Middle frontal gyrus (tissue), 1 donor: ENCODE measurements around the gene ABTB2.

ENCODE experiments used
- DNase-seq: peaks from one replicate; pipeline ENCODE4 v3.0.0-alpha.2; 2015; ENCODE audit warnings: low spot score; ENCODE audit errors: extremely low spot score

The ABTB2 gene

DNA sequence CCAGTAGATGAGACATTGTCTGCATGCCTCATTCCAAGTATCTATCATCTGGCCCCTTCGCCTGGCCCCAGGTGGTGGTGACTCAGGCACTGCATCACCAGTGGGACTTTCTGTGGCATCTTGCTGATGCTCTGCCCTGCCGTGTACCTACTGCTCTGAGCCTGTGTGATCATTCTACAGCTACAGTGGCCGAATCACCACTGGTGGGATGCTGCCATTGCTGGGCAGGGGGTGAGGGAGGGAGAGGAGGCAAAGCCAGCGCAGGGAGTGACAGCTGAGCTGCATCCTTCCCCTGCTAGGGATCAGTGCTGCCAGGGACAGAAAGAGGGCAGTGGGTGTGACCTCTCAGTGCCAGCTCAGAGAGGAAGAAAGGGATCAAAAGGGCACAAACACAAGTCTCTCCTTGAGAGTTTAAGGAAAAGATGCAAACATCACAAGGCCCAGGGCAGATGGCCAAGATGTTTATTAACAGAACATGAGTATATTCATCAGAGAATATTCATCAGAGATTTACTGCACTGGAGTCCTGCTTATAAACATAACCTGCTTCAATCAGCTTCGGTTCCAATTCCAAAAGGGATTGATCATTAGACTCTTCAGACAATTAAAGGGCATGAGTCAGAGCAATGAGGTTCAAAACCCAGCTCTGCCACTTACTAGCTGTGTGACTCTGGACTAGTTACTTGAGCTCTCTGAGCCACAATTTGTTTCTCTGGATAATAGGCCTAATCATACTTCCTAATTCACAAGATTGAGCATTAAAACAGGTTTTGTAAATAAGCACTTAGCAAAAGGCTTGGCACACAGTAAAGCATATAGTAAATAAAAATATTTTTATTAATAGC is 142.6 kb downstream of the ABTB2 start:
- no peak for DNase-seq

DNA sequence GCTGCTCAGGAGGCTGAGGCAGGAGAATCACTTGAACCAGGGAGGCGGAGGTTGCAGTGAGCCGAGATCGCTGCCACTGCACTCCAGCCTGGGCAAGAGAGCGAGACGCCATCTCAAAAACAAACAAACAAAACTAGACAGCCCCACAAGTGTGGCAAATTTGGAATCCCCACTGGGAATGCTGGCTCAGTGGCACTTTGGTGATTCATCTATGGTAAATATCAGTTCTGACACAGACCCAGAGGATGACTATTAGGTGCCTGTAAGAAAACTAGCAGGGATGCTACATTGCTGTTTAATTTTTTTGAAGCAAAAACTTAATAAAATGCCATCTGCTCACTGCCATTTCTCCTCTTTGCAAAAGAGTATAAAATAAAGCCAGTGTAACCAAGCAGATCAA is 144.4 kb downstream of the ABTB2 start:
- no peak for DNase-seq

DNA sequence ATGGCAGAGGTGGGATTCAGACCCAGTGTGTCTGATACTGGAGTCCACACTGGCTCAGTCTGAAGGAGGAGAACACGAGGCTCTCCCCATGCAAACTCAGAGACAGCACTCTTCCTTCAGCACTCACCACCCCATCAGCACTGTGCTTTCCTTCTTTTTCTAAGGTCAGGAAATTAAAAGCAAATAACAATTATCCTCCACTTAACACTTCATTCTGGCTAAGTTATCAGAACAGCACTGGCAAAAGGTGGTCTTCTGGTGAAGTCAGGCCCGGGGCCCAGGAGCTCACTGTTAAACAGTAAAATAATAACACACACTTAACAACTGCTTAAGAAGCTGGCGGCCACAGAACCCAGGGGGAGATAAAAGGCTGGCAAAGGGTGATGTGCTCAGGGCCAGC is 145.2 kb downstream of the ABTB2 start:
- DNase-seq, result no peak

DNA sequence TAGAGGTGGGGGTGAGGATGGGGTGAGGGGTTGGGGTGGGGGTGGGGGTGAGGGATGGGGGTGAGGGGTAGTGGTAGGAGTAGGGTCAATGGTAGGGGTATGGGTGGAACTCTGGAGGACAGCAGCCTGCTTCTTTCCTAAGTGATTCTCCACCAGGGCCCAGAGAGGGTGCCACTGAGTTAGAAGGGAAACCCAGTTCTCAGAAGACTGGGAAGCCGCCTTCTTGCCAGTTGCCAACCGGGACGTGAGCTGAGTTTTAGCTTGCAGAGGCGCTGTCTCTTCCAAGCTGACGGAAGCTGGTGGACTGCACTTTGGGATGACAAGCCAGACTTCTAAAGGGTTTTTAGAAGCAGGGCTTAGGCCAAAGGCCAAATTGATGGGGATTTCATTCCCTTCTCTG is 148.0 kb downstream of the ABTB2 start:
- no peak for DNase-seq

DNA sequence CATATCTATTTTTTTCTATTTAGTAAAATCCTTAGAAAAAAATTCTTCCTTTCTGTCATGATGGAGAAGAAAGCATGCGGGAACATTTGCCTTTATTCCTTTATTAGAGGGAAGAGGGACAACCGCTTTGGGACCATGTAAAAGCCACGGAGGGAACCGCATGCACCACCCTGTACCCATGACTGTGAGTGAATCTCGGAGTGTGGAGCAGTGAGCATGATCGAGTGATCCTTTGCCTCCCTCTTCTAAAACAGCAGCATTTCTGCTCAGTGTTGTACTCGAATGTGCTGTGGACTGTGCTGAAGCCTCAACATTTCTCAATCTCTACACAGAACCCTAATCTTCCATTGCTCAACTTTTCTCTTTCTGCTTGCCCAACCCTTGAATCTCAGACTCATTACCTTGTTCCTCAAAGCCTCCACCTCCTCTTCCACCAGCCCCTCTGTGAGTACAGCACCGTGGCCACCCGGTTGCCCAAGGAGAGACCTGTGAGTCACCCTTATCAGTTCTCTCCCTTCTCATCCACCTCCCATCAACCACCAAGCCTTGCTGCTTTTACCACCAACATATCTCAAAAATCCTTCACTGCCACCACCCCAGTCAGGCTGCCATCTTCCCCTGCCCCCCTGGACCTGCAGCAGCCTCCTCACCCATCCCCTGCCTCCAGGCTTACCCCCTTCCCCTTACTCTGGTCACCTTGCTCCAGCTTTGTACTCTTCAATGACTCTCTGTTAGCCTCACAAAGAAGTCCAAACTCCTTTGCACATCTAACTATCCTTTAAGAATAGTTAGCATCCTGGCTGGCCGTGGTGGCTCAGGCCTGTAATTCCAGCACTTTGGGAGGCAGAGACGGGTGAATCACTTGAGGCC is 149.3 kb downstream of the ABTB2 start:
- DNase-seq, result no peak

DNA sequence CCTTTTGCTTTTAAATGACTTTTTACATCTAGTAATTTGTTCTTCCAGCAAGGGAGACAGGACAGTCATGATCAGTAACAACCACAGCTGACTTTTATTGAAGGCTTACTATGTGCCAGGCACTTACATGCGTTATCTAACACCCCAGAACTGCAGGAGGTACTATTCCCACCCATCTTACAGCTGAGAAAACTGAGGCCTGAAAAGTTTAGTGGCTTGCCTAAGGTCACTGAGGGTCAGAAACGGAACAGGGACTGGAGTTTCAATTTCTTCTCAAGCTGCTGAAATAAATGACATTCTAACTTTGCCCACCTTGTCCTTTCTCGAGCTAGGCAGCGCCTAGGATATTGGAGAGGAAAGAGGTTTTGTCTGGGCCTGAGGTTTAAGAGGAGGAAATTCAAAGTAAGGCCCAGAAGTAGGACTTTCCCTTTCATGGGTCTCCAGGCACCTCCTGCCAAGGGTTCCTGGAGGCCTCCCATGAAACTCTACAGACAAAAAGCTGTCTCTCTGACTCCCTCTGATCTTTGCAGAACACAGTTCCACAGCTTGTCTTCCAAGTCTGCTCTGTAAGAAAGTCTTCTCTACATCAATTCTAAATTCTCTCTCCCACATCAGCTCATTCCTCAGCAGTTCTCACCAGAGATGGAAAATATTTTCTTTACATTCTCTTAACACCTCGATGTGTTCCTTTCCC is 150.2 kb downstream of the ABTB2 start:
- DNase-seq, result no peak

DNA sequence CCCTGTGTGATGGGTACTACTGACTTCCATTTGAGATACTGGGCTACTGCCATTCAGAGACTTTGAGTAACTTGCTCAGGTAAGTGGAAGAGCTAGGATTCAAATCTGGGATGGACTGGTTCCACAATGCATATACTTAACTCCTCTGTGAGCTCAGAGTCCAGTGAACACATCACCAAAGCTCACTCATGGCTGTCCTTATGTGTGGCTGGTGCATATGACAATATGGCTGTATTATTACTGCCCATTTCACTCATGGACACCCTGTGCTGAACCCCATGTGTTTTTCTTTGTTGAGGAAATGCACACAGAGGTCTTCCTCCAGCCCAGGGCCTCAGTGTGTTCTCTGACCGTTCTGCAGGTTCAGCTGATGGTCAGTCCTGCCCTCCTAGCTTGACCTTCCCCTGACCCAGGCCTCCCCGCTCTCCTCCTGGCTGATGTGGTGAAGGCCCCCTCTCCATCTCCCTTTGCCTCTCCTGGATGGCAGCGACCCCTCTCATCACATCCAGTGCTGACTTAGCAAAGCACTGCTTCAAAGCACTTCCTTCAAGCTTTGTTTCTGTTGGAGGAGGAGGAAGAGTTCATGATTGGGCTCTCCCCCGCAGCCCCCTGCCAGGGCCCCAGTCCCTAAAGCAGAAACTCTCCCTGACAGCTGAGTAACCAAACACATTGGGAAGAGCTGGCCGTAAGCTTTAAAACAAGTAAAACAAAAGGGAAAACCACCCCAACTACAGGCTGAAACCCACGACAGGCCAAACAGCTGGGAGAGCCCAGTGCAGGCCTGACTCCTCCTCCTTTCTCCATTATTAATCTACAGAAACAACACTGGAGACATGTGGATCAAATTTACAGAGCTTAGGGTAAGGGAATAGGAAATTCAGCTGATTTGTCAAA is 151.2 kb downstream of the ABTB2 start:
- DNase-seq, result no peak

DNA sequence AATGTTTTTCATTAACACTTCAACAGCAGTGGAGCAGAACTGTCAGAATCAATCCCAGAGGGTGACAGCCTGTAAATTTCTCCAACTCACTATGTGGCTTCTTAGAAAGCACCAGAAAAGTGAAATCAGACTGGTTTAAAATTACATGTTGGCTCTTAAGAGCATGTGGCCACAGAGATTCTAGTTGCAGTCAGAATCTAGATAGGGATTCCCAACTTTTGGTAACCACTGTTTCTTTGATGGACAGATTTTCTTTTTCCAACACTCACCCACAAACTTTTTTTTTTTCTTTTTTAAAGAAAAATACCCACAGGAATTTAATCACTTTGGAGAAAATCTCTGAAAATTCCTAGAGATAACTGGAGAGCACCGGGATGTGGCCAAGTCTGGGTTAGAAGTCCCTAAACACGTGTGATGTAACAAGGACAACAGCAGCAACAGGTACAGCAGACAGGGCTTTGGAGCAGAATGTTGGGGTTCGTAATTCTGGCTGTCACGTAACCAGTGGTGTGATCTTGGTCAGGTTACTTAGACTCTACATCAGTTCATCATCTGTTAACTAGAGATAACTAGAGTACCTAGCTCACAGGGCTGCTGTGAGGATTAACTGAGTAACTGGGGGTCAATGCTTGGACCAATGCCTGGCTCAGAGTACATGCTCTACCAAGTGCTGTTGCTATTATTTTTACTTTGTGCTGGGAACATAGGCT is 152.3 kb downstream of the ABTB2 start:
- DNase-seq, result no peak

DNA sequence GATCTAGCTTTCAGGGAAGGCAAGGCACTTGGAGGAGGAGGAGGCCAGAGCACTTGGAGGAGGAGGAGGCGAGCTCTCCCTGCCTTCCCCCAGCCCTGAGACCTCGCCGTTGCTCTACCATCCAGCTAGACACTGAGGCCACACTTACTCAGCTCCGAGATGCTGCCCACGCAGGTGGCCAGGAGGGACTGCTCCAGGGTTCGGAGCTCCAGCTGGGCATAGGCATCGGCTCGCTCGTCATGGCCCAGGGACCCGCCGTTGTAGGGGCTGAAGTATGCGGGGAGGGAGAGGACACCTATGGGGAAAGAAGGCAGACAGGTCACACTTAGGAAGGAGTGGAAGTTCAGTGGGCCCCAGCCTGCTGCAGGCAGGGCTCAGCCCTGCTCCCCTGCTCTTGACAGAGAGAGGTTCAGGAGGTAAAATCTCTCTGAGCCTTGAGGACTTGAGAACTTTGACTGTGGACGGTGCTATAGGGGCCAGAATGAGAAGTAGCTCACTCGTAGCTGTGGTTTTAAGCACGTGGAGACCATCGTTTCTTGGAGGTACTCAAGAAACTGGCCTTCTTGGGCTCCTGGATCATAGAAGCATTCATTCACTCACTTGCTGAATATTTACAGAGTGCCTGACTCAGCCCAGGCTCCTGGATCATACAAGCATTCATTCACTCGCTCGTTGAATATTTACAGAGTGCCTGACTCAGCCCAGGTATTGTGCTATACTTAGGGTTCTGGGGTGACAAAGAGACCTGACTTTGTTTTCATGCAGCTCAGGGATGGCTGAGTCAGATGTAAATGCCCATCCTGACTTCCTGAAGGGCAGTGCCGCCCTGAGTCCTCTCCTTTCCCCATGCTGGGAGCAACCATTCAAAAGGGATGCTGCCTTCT is 153.2 kb downstream of the ABTB2 start:
- DNase-seq, result no peak

DNA sequence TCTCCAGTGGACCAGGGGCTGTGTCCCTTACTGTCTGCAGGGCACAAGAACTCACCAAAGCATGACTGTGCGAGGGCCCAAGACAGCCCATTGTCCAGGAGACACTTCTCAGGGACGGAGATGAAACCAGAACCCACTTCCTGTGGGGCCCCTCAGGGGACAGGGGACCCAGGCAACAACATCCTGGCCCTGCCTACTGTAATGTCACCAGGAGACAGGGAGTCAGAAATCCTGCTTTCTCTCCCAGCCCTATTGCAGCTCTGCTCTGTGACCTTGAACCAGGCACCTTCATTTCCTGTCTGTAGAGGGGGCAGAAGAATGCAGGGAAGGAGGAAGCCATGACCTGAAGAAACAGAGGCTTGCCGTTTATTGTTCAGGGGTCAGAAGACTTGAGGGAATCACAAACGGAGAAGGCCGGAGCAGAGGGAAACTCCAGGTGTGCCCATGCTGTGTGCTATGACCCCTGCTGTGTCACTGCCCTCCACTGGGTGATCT is 154.4 kb downstream of the ABTB2 start:
- no peak for DNase-seq

DNA sequence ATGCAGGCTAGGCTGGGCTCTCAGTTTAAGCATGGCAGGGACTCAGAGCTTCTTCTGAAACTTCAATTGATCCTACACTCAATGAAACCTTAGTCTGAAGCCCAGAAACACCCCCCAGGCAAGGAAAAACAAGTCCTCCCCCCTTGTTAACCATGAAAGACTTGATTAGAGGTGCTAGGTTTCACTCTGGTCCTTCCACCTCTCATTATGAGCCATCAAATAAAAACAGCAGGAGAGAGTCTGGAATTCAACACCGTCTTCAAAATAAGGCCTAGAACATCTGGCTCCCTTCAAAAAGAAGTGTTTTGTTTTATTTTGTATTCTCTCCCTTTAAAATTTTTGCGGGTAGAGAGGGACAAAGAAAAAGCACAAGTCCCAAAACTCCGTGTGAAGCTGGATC is 156.7 kb downstream of the ABTB2 start:
- DNase-seq, result no peak

DNA sequence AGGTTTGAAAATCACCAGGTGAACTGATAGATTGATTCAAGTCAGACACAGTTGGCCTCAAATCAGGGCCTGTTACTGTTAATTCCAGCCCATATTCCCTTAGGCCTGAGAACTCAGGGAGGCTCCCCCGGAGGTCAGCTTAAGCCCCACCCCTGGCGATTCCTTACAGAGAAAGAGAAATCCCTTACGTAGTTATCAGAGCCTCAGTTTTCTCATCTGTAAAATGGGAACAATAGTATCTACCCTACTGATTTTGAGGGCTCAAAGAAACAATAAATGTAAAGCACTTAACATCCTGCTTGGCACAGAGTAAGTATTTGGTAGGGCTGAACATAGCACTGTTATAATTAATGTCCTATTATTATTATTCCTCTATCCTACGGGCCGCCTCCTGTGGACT is 158.3 kb downstream of the ABTB2 start:
- DNase-seq, result no peak

DNA sequence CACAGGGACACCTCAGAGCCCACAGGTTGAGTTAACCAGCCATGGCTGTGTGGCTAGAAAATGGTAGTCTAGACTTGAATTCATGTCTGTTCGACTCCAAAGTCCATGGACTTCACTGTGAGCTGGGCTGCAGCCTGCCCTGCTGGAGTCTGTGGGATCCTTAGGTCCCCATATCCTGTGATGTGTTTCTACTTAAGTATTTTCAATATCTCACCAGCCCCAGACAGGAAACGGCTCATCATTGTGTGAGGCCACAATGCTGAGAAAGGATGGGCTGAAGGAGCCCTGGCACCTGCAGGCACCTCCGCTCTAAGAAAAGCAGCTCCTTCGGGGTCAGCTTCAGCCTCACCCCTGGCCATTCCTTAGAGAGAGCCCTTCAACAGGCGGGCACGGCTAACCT is 159.3 kb downstream of the ABTB2 start:
- no peak for DNase-seq

DNA sequence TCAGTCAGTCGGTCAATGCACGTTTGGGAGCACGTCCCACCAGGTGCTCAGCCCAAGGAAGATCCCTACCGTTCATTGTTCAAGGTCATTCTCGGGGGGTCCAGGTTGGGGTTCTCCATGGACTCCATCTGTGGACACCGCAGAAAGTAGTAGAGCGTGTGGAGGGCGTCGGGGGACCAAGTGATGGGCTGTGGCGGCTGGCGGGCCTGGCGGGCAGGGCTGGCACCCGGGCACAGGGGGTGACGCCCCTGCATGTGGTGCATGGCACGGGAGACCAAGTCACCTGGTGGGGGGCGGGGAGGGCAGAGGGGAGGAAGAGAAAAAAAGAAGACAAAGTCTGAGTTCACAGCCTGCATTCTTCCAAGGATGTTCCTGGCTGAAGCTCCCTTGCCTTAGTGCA is 160.6 kb downstream of the ABTB2 start:
- no peak for DNase-seq

DNA sequence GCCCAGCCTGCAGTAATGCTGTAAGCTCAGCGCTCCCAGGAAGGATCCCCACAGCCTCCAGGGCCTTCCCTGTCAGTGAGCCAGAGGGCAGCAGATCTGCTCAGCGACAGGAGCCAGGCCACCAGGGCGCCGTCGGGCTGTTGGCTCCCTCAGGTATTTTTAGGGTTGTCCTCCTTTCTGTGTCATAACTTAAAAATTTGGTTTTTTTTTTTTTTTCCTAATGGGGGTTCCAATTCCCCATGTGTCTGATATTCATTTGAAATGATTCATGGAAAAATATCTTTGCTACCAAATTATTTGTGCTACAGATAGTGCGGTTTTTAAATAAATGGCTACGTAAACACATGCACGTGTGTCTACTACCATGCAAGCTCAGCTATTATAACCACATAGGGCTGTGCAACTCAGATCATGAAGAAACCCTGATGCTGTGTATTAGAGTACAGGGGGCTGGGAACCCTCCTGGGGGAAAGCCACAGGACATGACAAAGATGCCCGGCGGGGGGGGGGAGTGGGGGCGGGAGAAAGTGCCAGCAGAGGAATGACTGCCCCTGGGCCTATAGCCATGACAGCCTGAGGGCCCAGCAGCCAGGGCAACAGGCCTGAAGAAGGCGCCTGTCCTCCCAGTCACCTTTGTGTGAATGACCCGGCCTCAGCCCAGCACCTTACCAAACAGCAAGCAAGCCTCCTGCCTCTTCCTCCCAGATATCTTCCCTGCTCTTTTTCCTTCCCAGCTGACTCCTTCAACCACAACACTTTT is 163.1 kb downstream of the ABTB2 start:
- no peak for DNase-seq

DNA sequence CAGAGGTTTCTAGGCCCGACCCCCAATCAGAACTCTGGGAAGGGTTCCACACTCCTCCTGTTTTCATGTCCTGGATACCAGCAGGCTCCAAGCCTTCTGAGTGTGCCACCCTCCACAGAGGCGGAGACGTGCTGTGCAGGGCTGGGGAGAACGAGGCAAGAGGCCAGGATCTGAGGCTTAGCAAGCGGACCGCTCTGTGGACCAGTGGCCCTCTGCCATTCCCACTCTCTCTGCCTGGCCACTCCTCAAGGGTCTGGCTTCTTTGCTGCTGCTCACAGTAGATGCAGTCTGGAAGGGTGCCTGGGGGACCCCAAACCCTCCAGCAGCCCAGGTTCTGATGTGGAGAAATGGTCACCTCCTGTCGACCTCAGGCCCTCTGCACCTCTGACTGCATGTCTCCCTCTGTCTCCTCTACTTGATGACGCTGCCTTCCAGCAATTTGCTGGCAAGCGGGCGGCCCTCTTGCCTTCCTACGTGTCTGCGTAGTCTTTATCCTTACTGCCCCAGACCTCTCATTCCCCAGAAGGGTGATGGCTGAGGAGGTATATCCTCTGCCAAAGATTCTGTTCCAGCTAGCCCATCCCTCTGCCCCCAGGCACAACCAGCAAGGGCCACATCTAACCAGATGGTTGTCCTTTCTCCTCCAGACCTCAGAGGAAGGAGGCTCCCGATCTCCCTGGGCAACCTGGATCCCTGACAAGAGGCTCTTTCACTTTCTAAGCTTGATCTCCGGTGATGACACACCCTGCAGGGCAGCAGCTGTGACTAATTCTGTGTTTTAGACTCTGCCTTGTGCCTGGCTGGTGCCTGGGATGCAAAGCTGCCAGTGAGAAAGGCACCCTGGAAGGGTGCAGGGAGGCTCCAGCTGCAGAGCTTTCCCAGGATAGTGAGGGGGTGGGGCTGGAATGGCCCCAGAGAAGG is 165.1 kb downstream of the ABTB2 start:
- no peak for DNase-seq

DNA sequence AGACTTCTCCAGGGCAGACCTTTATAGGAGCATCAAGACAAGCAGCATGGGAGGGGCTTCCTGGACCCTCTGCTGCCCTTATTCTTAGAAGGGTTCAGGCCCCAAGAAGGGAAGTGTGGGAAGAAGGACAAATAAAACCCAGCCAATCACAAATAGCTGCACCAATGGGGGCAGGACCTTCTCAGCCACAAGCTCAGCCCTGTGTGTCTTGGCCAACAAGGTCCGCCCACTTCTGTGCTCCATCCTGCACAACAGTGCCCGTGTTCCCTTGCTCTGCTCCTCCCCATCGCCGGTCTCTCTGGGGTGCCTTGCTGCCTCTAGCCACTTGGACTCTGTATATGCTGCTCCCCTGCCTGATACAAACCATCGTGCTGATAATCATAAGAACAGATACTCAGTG is 166.2 kb downstream of the ABTB2 start:
- DNase-seq, result no peak
